A549 (cell line): ENCODE measurements around the gene INPPL1. TPM values are rescaled to one million over a fixed set of nuclear protein-coding genes. Genes with fewer than 3 reads are reported as not detected.
"Not testable (repeated sequence)": the region's sequence is repeated elsewhere in the genome, so short reads cannot be mapped to it uniquely, and the experiment has no call there.

Source experiments
- ATAC-seq, 2 experiments: fragments of 200-7000 bp in 1 of 2; fragments of >200 bp in 1 of 2; cut with Nextera tagmentation in 1 of 2; cut with Tn5 transposase in 1 of 2; 3 replicates each; pipeline versions ENCODE4 v1.8.0 to v1.9.1; 2018 to 2020; ENCODE audit warnings: mild to moderate bottlenecking in 1 of 2, moderate library complexity in 1 of 2
- CTCF ChIA-PET: fragments of 300-600 bp; sonication (Branson Sonifier 250); formaldehyde crosslinking; extraction: SDS; loops from one replicate; lab custom pipeline; 2021; ENCODE audit warnings: antibody characterized with exemption, inconsistent platforms; lab: Yijun Ruan, JAX
- POLR2A ChIA-PET: fragments of 350-600 bp; formaldehyde crosslinking; extraction: SDS; loops from one replicate; lab custom pipeline; 2021; ENCODE audit warnings: antibody characterized with exemption, inconsistent platforms; lab: Yijun Ruan, JAX
- DNase-seq, 2 experiments: peaks; one replicate each; pipeline versions ENCODE4 v3.0.0 to v3.0.0-alpha.2; 2011 to 2016; ENCODE audit warnings: low read depth in 1 of 2, low spot score in 1 of 2
- FAIRE-seq: peaks from 2 replicates; lab custom pipeline; 2011; peaks lifted over from hg19 to GRCh38; lab: Jason Lieb, UNC
- H3K27ac ChIP-seq, 2 experiments: fragments of >200 bp; sonication (Bioruptor Twin); formaldehyde crosslinking; 3 replicates each; pipeline ENCODE4 v1.5.1; 2016 to 2017
- H3K4me1 ChIP-seq: fragments of >200 bp; sonication (Bioruptor Twin); formaldehyde crosslinking; 3 replicates; pipeline ENCODE4 v1.6.1; 2016
- H3K4me2 ChIP-seq: fragments of >200 bp; sonication (Bioruptor Twin); formaldehyde crosslinking; 3 replicates; pipeline ENCODE4 v1.6.1; 2016
- H3K4me3 ChIP-seq: fragments of >200 bp; sonication (Bioruptor Twin); formaldehyde crosslinking; 3 replicates; pipeline ENCODE4 v1.5.1; 2016
- H3K9me3 ChIP-seq: fragments of >200 bp; sonication (Bioruptor Twin); formaldehyde crosslinking; 3 replicates; pipeline ENCODE4 v1.6.1; 2016
- BHLHE40 ChIP-seq: IDR thresholded peaks from 2 replicates; pipeline ENCODE4 v1.6.1; 2012; ENCODE audit warnings: low read depth, low read length, inconsistent platforms
- CHD4 ChIP-seq: fragments of 200-600 bp; sonication (generic); IDR thresholded peaks from 2 replicates; pipeline ENCODE4 v1.6.1; 2016; ENCODE audit warnings: antibody characterized with exemption, mild to moderate bottlenecking, borderline replicate concordance
- EHF ChIP-seq: fragments of 250-450 bp; sonication (Bioruptor Pico); IDR thresholded peaks from 2 replicates; pipeline ENCODE4 v1.5.0; 2020; ENCODE audit warnings: mild to moderate bottlenecking
- FOSL2 ChIP-seq, 2 experiments: fragments of 450-650 bp in 1 of 2; fragments of >200 bp in 1 of 2; sonication (Bioruptor Twin) in 1 of 2; formaldehyde crosslinking; IDR thresholded peaks; 2 replicates each; pipeline versions ENCODE4 v1.5.0 to v1.6.1; 2016 to 2020; ENCODE audit warnings: mild to moderate bottlenecking in 1 of 2, moderate library complexity in 1 of 2
- HDAC2 ChIP-seq: fragments of 200-600 bp; sonication (generic); IDR thresholded peaks from 2 replicates; pipeline ENCODE4 v1.6.1; 2016
- HEYL ChIP-seq: fragments of 250-450 bp; sonication (Bioruptor Pico); IDR thresholded peaks from 2 replicates; pipeline ENCODE4 v1.8.0; 2021; ENCODE audit warnings: mild to moderate bottlenecking, moderate library complexity
- HOXB5 ChIP-seq: fragments of 250-450 bp; sonication (Bioruptor Pico); IDR thresholded peaks from 2 replicates; pipeline ENCODE4 v1.5.0; 2020; ENCODE audit warnings: mild to moderate bottlenecking, moderate library complexity
- KDM1A ChIP-seq: fragments of 200-600 bp; sonication (generic); IDR thresholded peaks from 2 replicates; pipeline ENCODE4 v1.6.1; 2016; ENCODE audit warnings: low read depth, mild to moderate bottlenecking
- MAZ ChIP-seq: fragments of 150-350 bp; IDR thresholded peaks from 2 replicates; pipeline ENCODE4 v1.6.1; 2014; ENCODE audit warnings: antibody characterized with exemption, low read depth, low read length, borderline replicate concordance
- POLR2A ChIP-seq: IDR thresholded peaks from 2 replicates; pipeline ENCODE4 v1.6.1; 2012; ENCODE audit warnings: mild to moderate bottlenecking, low read length
- RAD21 ChIP-seq, 2 experiments: fragments of >200 bp in 1 of 2; sonication (Bioruptor Twin) in 1 of 2; formaldehyde crosslinking in 1 of 2; IDR thresholded peaks in 1 of 2; conservative IDR thresholded peaks in 1 of 2; 2 replicates in 1 of 2; 3 replicates in 1 of 2; pipeline ENCODE4 v1.6.1; 2012 to 2018; ENCODE audit warnings: inconsistent platforms in 1 of 2
- SMC3 ChIP-seq: fragments of >200 bp; sonication (Bioruptor Twin); formaldehyde crosslinking; IDR thresholded peaks from 3 replicates; pipeline ENCODE4 v1.6.1; 2018; ENCODE audit warnings: inconsistent platforms
- TFCP2L1 ChIP-seq: fragments of 250-450 bp; sonication (Bioruptor Pico); IDR thresholded peaks from 2 replicates; pipeline ENCODE4 v1.5.0; 2021; ENCODE audit warnings: mild to moderate bottlenecking
- ZFP36 ChIP-seq: fragments of 450-650 bp; IDR thresholded peaks from 2 replicates; pipeline ENCODE4 v1.6.1; 2014; ENCODE audit warnings: borderline replicate concordance; ENCODE audit not compliant: partially characterized antibody
- WGBS: methylation state at CpG from one replicate; pipeline ENCODE4 v1.1.6; 2017; ENCODE audit errors: missing lambda C conversion rate; 5-methylcytosine and 5-hydroxymethylcytosine counted together
- polyA plus RNA-seq, 4 experiments: library from polyadenylated mRNA; depleted of rRNA in 3 of 4; stranded (reverse); fragments of >200 nt; fragmentation: RNase III in 1 of 4; extraction: RNeasy Plus Mini Kit Qiagen cat#74134 plus additional on column Dnase treatment in 1 of 4; gene quantifications; 2 replicates in 3 of 4; 3 replicates in 1 of 4; pipeline ENCODE4 v1.2.3, GENCODE V29; 2011 to 2017
- TF ChIP-seq, protein P1 (sequence below): fragments of 250-450 bp; sonication (Bioruptor Pico); IDR thresholded peaks from 2 replicates; pipeline ENCODE4 v1.5.0; 2021; ENCODE audit warnings: mild to moderate bottlenecking, moderate library complexity, borderline replicate concordance
- TF ChIP-seq, protein P2 (sequence below): IDR thresholded peaks from 2 replicates; pipeline ENCODE4 v1.6.1; 2012; ENCODE audit warnings: low read depth, borderline replicate concordance
- TF ChIP-seq, protein P3 (sequence below): fragments of 250-450 bp; sonication (Bioruptor Pico); IDR thresholded peaks from 2 replicates; pipeline ENCODE4 v1.5.0; 2020; ENCODE audit warnings: low read depth, mild to moderate bottlenecking, moderate library complexity
- TF ChIP-seq, protein P4 (sequence below): IDR thresholded peaks from 2 replicates; pipeline ENCODE4 v1.6.1; 2012
- TF ChIP-seq, protein P5 (sequence below): fragments of >200 bp; sonication (Bioruptor Twin); formaldehyde crosslinking; IDR thresholded peaks from 2 replicates; pipeline ENCODE4 v1.6.1; 2016

The INPPL1 gene
- polyA plus RNA-seq, 2 of the 4 experiments (the other 2 are of a cell fraction), result 67.4 to 103 TPM

DNA sequence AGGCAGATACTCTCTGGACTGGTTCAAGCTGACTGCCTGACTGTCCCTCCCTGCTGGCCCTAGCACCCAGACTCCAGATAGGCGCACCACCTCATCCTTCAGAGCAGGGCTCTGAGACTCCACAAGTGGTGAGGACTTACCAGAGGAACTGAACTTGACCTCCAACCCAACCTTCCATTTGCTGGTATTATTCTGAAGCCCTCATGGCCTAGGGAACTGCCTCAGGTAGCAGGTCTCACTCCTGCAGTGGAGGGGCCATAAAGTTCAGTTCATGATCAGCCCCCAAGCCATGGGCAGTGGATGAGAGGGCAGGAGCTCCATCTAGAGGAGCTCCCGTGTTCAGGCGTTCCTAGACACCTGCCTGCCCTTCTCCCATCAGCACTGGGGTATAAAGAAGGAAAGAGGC lies 43.0 kb upstream of the INPPL1 start:
- peak; percentile 44 to 69; a peak in 4 of 6 replicates for ATAC-seq
- WGBS, result 69% methylated on average over 3 of the region's 3 CpGs
- peak in 1 of 2 experiments; percentile 22 for DNase-seq
- CTCF ChIA-PET, result interaction anchor here (0.6 to 6.0 kb wide), 5 partner anchors 22 to 156 kb away, joined by 3 to 48 read pairs (median 4); no protein-coding TSS in a partner anchor
- H3K4me2 ChIP-seq, H3K4me3 ChIP-seq, POLR2A ChIA-PET, FAIRE-seq, H3K9me3 ChIP-seq: not testable (repeated sequence)
- peak; percentile 33 to 59; a peak in 3 of 5 replicates for TF ChIP-seq RAD21 (conservative IDR thresholded peaks at IDR 0.05 in 1 of 2, IDR thresholded peaks at IDR 0.05 in 1 of 2)
- H3K4me1 ChIP-seq, result peaks cover 11% of the 10 kb centered on the region; the same call in 2 of the 3 replicates
- peak overlapping the region in 1 of 2 experiments; percentile 35; a peak in 1 of 6 replicates for H3K27ac ChIP-seq

DNA sequence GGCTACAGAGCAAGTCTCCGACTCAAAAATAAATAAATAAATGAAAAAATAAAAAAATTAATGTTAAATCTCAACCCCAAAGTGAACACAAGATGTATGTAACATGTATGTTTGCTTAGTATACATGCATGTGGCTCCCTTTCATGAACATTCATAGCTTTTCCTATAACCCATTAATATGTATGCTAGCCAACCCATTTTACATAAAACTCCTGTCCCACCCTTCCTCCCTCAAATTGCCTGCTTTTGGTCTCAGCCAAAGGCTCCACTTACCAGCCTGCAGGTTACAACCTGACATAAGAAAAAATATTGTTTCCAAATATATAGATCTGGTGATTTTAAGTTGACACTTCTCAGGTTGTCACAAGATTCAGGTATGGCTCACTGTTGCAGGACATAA lies 36.3 kb upstream of the INPPL1 start:
- no peak for FAIRE-seq
- Histone ChIP-seq H3K4me1 (peaks cover under 1% of the 10 kb centered on the region; the same call in 1 of the 3 replicates), H3K4me2 (no peak overlapping the region), H3K27ac (no peak overlapping the region), H3K9me3 (no peaks in the 10 kb centered on the region), H3K4me3 (no peak overlapping the region)
- WGBS, result 87% methylated on average over 1 of the region's 1 CpG
- ChIA-PET CTCF (interaction anchor here (1.2 to 2.3 kb wide), 4 partner anchors 13 to 246 kb away, joined by 4 to 5 read pairs (median 5); partner anchors contain the start of gene CLPB), POLR2A (no interaction called here)
- TF ChIP-seq MAZ (no peak), KDM1A (no peak), HOXB5 (CRISPR knock-in tag) (no peak), FOSL2 (IDR thresholded peaks at IDR 0.05) (no peak), FOSL2 (CRISPR knock-in tag; IDR thresholded peaks at IDR 0.05) (no peak), POLR2A (no peak), CHD4 (no peak), HDAC2 (no peak), HEYL (CRISPR knock-in tag) (no peak), RAD21 (conservative IDR thresholded peaks at IDR 0.05 in 1 of 2, IDR thresholded peaks at IDR 0.05 in 1 of 2) (no peak), TFCP2L1 (no peak), BHLHE40 (no peak)
- TF ChIP-seq, protein P1, sequence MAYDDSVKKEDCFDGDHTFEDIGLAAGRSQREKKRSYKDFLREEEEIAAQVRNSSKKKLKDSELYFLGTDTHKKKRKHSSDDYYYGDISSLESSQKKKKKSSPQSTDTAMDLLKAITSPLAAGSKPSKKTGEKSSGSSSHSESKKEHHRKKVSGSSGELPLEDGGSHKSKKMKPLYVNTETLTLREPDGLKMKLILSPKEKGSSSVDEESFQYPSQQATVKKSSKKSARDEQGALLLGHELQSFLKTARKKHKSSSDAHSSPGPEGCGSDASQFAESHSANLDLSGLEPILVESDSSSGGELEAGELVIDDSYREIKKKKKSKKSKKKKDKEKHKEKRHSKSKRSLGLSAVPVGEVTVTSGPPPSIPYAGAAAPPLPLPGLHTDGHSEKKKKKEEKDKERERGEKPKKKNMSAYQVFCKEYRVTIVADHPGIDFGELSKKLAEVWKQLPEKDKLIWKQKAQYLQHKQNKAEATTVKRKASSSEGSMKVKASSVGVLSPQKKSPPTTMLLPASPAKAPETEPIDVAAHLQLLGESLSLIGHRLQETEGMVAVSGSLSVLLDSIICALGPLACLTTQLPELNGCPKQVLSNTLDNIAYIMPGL, result no peak
- TF ChIP-seq, protein P2, sequence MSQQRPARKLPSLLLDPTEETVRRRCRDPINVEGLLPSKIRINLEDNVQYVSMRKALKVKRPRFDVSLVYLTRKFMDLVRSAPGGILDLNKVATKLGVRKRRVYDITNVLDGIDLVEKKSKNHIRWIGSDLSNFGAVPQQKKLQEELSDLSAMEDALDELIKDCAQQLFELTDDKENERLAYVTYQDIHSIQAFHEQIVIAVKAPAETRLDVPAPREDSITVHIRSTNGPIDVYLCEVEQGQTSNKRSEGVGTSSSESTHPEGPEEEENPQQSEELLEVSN, result no peak
- TF ChIP-seq, protein P3, sequence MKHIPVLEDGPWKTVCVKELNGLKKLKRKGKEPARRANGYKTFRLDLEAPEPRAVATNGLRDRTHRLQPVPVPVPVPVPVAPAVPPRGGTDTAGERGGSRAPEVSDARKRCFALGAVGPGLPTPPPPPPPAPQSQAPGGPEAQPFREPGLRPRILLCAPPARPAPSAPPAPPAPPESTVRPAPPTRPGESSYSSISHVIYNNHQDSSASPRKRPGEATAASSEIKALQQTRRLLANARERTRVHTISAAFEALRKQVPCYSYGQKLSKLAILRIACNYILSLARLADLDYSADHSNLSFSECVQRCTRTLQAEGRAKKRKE, result no peak
- no peak for DNase-seq
- ATAC-seq, result no peak

DNA sequence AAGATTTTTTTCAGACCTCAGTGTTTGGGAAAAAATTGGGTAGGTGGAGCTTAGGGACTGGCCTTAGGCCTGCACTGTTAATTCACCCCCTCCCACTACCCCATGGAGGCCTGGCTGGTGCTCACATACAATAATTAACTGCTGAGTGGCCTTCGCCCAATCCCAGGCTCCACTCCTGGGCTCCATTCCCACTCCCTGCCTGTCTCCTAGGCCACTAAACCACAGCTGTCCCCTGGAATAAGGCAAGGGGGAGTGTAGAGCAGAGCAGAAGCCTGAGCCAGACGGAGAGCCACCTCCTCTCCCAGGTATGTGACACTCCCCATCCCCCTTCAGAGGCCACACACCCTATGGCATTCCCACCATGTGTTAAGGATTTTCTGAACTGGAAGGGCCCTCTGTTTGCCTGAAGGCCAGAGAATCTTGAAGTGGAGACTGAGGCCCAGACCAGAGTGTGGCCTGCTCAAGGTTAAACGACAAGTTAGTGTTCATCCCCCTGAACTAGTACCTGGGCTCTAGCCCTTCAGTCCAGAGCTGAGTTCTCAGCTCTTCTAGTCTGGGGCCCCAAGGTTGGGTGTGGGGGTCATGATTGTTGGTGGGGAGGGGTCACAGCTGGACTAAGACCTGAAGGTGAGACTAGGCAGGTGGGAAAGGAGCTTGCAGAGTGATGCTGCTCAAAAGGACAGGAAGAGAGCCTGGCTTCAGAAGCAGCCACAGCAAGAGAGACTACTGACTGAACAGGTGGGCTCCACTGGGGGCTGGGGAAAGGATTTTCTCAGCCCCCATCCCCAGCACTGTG lies 34.9 kb upstream of the INPPL1 start:
- no peak for DNase-seq
- ChIA-PET POLR2A (no interaction called here), CTCF (interaction anchor here (0.8 to 2.3 kb wide), 7 partner anchors 11 to 244 kb away, joined by 3 to 5 read pairs (median 3); partner anchors contain the start of gene CLPB)
- Histone ChIP-seq H3K9me3 (no peaks in the 10 kb centered on the region), H3K4me3 (no peak overlapping the region), H3K4me1 (no peaks in the 10 kb centered on the region), H3K4me2 (no peak overlapping the region), H3K27ac (no peak overlapping the region)
- FAIRE-seq, result no peak
- 82% methylated on average over 3 of the region's 3 CpGs for WGBS
- no peak for ATAC-seq
- TF ChIP-seq MAZ (no peak), SMC3 (no peak), HOXB5 (CRISPR knock-in tag) (no peak), EHF (CRISPR knock-in tag) (no peak), ZFP36 (no peak)
- TF ChIP-seq, protein P4, sequence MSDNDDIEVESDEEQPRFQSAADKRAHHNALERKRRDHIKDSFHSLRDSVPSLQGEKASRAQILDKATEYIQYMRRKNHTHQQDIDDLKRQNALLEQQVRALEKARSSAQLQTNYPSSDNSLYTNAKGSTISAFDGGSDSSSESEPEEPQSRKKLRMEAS, result no peak
- TF ChIP-seq, protein P5, sequence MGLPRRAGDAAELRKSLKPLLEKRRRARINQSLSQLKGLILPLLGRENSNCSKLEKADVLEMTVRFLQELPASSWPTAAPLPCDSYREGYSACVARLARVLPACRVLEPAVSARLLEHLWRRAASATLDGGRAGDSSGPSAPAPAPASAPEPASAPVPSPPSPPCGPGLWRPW, result no peak
- TF ChIP-seq, protein P1, result no peak
